RWPE2 (cell line): Measurements from ENCODE around the gene SHC2.

Experiments
- ATAC-seq: fragments of 200-7000 bp; cut with Tn5 transposase; 3 replicates; pipeline ENCODE4 v1.9.1; 2021; ENCODE audit warnings: low read depth
- DNase-seq: peaks from one replicate; pipeline ENCODE4 v3.0.0-alpha.2; 2020; ENCODE audit warnings: low spot score
- H3K27ac ChIP-seq: fragments of 450-650 bp; 2 replicates; pipeline ENCODE4 v1.5.1; 2017; ENCODE audit warnings: mild to moderate bottlenecking; ENCODE audit not compliant: poor library complexity, severe bottlenecking
- H3K27me3 ChIP-seq: fragments of 250-450 bp; sonication (Bioruptor Pico); 2 replicates; pipeline ENCODE4 v1.5.1; 2021; ENCODE audit warnings: mild to moderate bottlenecking, moderate library complexity; ENCODE audit not compliant: insufficient read depth, poor library complexity, severe bottlenecking
- H3K36me3 ChIP-seq: fragments of 250-450 bp; sonication (Bioruptor Pico); 2 replicates; pipeline ENCODE4 v1.5.1; 2020; ENCODE audit warnings: low read depth, mild to moderate bottlenecking, moderate library complexity
- H3K4me1 ChIP-seq: fragments of 250-450 bp; sonication (Bioruptor Pico); 2 replicates; pipeline ENCODE4 v1.5.1; 2021; ENCODE audit warnings: mild to moderate bottlenecking, moderate library complexity; ENCODE audit not compliant: insufficient read depth, poor library complexity, severe bottlenecking
- H3K4me3 ChIP-seq: fragments of 250-450 bp; sonication (Bioruptor Pico); 2 replicates; pipeline ENCODE4 v1.5.1; 2021; ENCODE audit warnings: mild to moderate bottlenecking, moderate library complexity; ENCODE audit not compliant: severe bottlenecking
- H3K9me3 ChIP-seq: fragments of 250-450 bp; sonication (Bioruptor Pico); 2 replicates; pipeline ENCODE4 v1.5.1; 2021; ENCODE audit warnings: mild to moderate bottlenecking, moderate library complexity; ENCODE audit not compliant: severe bottlenecking
- TF ChIP-seq, protein P1 (sequence below): fragments of 450-650 bp; IDR thresholded peaks from one replicate; pipeline ENCODE4 v1.5.1; 2017; ENCODE audit warnings: mild to moderate bottlenecking, moderate library complexity; ENCODE audit not compliant: poor library complexity, severe bottlenecking

The SHC2 gene

DNA sequence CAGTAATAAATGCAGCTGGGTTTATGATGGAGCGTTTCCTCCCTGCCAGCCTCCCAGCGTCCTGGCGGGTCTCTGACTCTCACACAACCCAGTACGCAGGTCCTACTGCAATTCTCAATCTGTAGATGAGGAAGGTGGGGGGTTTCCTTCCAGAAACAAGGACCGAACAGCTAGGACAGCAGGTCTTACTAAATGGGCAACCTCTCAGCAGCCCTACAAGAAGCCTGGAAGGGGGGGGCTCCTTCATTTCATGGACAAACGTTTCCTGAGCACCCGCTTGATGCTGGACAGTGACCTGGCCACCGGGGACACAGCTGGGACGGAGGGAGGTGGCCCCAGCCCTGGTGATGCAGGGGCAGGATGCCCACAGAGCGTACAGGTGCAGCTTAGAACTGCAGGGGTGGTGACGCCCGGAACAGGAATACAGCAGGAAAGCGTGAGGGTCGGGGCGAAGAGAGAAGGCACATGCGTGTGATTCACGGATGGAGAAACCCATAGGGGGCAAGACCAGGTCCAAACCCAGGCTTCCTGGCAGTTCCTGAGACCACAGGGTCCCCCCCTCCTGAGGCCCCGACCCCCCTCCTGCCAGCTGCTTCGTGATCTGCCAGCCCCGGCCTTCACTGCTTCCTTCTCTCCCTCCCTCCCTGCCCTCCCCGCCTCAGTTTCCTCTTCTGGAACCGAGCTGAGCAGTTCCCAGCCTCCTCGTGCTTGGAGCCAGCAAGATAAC lies 51.2 kb downstream of the SHC2 start:
- no peak for ATAC-seq
- Histone ChIP-seq H3K4me3 (peak overlapping the region; percentile 33), H3K27me3 (peaks cover 13% of the 10 kb centered on the region), H3K4me1 (no peaks in the 10 kb centered on the region), H3K9me3 (no peaks in the 10 kb centered on the region), H3K27ac (no peak overlapping the region), H3K36me3 (no peaks in the 10 kb centered on the region)
- DNase-seq: peak; percentile 40
- TF ChIP-seq, protein P1, sequence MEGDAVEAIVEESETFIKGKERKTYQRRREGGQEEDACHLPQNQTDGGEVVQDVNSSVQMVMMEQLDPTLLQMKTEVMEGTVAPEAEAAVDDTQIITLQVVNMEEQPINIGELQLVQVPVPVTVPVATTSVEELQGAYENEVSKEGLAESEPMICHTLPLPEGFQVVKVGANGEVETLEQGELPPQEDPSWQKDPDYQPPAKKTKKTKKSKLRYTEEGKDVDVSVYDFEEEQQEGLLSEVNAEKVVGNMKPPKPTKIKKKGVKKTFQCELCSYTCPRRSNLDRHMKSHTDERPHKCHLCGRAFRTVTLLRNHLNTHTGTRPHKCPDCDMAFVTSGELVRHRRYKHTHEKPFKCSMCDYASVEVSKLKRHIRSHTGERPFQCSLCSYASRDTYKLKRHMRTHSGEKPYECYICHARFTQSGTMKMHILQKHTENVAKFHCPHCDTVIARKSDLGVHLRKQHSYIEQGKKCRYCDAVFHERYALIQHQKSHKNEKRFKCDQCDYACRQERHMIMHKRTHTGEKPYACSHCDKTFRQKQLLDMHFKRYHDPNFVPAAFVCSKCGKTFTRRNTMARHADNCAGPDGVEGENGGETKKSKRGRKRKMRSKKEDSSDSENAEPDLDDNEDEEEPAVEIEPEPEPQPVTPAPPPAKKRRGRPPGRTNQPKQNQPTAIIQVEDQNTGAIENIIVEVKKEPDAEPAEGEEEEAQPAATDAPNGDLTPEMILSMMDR: no peak

DNA sequence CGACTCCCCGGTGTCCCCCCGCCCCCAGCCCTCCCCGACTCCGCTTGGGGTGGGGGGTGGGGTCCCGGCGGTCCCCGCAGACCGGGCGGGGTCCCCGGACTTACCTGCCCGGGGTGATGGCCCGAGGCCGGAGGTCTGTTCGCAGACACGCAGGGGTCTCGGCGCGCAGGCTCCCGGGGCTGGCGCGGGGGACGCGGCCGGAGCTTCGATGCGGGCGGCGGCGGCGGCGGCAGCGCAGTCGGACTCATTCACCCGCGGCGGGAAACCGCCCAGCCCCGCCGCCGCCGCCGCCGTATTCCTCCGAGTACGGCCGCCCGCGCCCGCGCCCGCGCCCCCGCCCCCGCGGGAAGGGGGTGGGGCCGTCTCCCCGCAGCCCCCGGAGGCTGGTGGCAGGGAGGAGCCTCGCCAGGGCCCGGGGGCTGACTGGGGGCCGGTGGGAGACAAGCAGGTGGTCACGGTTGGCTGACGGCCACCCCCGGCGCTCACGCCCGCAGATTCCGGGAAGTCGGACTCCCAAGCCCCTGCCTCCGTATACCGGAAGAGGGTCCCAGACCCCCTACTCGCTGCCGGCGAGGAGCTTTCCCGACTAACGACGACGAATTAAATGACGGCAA lies 51.8 kb downstream of the SHC2 start, which contains the start of gene C2CD4C:
C2CD4C (minus strand) TSS at position 246 of the 614 bp plus-strand sequence. CDS start 786 bp downstream, outside the sequence.
- Histone ChIP-seq H3K27me3 (peaks cover 13% of the 10 kb centered on the region), H3K27ac (no peak within 1 kb of the TSS), H3K36me3 (no peaks in the 10 kb centered on the region), H3K4me1 (no peaks in the 10 kb centered on the region), H3K9me3 (no peaks in the 10 kb centered on the region), H3K4me3 (peak within 1 kb of the TSS; percentile 33)
- TF ChIP-seq, protein P1: no peak
- ATAC-seq (no peak), DNase-seq (no peak)

DNA sequence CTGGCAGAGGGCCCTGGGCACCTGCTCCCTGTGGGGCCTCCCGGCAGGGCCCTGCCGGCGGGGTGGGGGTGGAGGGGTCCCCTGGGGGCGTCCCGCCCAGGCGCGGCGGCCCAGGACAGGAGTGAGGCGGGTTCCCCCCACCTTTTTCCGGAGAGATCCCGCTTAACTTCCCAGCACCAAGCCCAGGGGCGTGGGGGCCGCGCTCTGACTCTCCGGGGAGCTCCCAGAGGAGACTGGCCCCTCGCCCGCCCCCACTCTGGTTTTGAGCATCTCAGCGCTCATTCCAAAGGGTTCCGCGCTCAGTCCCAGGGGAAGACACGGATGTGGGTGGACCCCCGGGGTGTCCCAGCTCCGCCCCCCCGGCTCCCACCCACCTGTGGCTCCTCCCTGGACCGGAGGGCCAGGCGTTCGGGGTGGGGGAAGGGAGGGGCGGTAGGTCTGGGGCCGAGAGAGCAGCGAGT lies 52.4 kb downstream of the SHC2 start:
- TF ChIP-seq, protein P1: no peak
- no peaks in the 10 kb centered on the region for H3K36me3 ChIP-seq
- H3K9me3 ChIP-seq: no peaks in the 10 kb centered on the region
- no peaks in the 10 kb centered on the region for H3K4me1 ChIP-seq
- ATAC-seq (no peak), DNase-seq (peak; percentile 43)
- H3K27ac ChIP-seq: no peak overlapping the region
- peak overlapping the region; percentile 33 for H3K4me3 ChIP-seq
- peaks cover 13% of the 10 kb centered on the region for H3K27me3 ChIP-seq

DNA sequence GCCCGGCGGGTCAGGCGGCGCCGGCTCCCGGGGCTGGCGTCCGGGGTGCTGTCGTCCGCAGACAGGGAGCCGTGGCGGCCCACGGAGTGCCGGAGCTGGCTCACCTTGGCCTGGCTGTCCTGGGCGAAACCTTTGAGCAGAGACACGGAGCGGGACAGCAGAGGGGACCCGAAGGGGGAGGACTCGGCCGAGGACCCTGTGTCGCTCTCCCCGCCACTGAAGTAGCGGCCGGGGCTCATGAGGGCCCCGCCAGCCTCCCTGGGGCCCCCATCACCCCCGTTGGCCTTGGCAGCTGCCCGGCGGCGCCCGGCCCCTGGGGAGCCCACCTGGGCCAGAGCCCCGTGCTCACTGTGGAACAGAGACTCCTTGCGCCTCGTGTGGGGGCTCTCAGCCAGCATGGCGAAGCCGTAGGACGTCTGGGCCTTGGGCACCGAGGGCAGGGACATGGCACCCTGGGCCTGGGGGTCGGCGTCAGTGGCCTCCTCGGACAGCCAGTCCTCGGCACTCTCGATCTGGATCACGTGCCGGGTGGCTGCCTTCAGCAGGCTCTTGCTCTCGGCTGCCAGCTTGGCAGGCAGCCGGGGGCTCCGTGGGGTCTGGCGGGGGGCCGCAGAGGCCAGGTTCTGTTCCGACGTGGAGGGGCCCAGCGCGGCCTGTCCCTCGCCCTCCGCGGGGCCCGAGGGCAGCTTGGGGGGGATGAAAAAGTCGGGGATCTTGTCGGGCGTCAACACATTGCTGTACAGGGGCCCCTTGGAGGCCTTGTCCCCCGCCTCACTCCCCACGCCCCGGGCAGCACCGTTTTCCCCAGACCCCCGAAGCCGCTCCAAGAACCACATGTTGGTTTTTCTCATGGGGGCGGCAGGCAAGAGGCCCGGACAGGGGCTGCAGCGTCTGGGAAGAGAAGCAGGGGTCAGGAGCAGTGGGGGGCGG lies 53.1 kb downstream of the SHC2 start:
- Histone ChIP-seq H3K36me3 (no peaks in the 10 kb centered on the region), H3K27ac (no peak overlapping the region), H3K9me3 (no peaks in the 10 kb centered on the region), H3K27me3 (peaks cover 13% of the 10 kb centered on the region), H3K4me1 (no peaks in the 10 kb centered on the region), H3K4me3 (no peak overlapping the region)
- ATAC-seq (no peak), DNase-seq (no peak)
- TF ChIP-seq, protein P1: no peak
